Type B pancreatic cell (in vitro differentiated cells): ENCODE measurements around the gene PMEPA1. TPM values are rescaled to one million over a fixed set of nuclear protein-coding genes. Genes with fewer than 3 reads are reported as not detected.

Source experiments
- DNase-seq: peaks from one replicate; pipeline ENCODE4 v3.0.0; 2021; ENCODE audit warnings: mixed read lengths; ENCODE audit not compliant: unreplicated experiment; ENCODE audit errors: extremely low spot score
- H3K27ac Mint-ChIP-seq: 2 replicates; pipeline ENCODE4 v1.8.0; 2021; ENCODE audit warnings: mild to moderate bottlenecking, mixed read lengths
- H3K27me3 Mint-ChIP-seq: 2 replicates; pipeline ENCODE4 v1.8.0; 2021; ENCODE audit warnings: mixed read lengths
- H3K36me3 Mint-ChIP-seq: 2 replicates; pipeline ENCODE4 v1.8.0; 2021; ENCODE audit warnings: mixed read lengths
- H3K4me1 Mint-ChIP-seq: one replicate; pipeline ENCODE4 v1.8.0; 2021; ENCODE audit warnings: mixed read lengths; ENCODE audit not compliant: unreplicated experiment
- H3K4me3 Mint-ChIP-seq: 2 replicates; pipeline ENCODE4 v1.8.0; 2021; ENCODE audit warnings: mild to moderate bottlenecking, mixed read lengths
- H3K9me3 Mint-ChIP-seq: 2 replicates; pipeline ENCODE4 v1.8.0; 2021; ENCODE audit warnings: mixed read lengths
- total RNA-seq: library from RNA; stranded (reverse); gene quantifications from 2 replicates; pipeline ENCODE4 v1.2.1, GENCODE V29; 2021; ENCODE audit warnings: low replicate concordance
- TF ChIP-seq, protein P1 (sequence below): fragments of 200-600 bp; sonication (generic); conservative IDR thresholded peaks from 2 replicates; pipeline ENCODE4 v1.5.0; 2021; ENCODE audit warnings: antibody characterized with exemption, mild to moderate bottlenecking

PMEPA1 gene
- total RNA-seq, 1 donor from 2014 or later = 8.8 TPM

DNA sequence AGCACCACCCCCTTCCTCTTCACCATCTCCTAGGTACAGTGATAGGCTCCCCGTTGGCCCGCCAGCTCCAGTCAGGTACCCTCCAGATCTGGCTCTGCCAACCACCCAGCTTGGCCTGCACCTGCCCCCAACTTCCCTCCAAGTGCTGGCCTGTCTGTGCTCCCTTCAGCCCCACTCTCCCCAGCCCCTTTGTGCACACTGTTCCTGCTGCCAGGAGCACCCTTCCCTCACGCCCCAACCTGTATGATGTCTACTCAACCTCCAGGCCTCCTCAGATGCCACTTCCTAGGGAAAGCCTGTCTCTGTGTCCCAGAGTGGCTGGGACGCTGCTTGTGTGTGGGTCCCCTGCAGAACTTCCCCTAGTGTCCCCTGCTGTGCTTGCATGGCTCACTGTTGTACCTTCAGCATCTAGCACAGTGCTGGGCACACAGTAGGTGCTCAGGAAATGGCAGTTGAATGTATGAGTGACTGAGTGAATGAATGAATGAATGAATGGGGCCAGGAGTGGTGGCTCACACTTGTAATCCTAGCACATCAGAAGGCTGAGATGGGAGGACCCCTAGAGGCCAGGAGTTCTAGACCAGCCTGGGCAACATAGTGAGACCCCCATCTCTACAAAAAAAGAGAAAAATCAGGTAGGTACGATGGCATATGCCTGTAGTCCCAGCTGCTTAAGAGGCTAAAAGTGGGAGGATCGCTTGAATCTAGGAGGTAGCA, 92.6 kb downstream of the PMEPA1 start:
- Mint-ChIP-seq H3K4me3 (no peak overlapping the region), H3K27ac (peak overlapping the region; percentile 26), H3K36me3 (no peaks in the 10 kb centered on the region), H3K4me1 (peaks cover 4% of the 10 kb centered on the region), H3K27me3 (peaks cover 9% of the 10 kb centered on the region), H3K9me3 (no peaks in the 10 kb centered on the region)
- DNase-seq = peak; percentile 57
- TF ChIP-seq, protein P1, sequence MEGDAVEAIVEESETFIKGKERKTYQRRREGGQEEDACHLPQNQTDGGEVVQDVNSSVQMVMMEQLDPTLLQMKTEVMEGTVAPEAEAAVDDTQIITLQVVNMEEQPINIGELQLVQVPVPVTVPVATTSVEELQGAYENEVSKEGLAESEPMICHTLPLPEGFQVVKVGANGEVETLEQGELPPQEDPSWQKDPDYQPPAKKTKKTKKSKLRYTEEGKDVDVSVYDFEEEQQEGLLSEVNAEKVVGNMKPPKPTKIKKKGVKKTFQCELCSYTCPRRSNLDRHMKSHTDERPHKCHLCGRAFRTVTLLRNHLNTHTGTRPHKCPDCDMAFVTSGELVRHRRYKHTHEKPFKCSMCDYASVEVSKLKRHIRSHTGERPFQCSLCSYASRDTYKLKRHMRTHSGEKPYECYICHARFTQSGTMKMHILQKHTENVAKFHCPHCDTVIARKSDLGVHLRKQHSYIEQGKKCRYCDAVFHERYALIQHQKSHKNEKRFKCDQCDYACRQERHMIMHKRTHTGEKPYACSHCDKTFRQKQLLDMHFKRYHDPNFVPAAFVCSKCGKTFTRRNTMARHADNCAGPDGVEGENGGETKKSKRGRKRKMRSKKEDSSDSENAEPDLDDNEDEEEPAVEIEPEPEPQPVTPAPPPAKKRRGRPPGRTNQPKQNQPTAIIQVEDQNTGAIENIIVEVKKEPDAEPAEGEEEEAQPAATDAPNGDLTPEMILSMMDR = no peak

DNA sequence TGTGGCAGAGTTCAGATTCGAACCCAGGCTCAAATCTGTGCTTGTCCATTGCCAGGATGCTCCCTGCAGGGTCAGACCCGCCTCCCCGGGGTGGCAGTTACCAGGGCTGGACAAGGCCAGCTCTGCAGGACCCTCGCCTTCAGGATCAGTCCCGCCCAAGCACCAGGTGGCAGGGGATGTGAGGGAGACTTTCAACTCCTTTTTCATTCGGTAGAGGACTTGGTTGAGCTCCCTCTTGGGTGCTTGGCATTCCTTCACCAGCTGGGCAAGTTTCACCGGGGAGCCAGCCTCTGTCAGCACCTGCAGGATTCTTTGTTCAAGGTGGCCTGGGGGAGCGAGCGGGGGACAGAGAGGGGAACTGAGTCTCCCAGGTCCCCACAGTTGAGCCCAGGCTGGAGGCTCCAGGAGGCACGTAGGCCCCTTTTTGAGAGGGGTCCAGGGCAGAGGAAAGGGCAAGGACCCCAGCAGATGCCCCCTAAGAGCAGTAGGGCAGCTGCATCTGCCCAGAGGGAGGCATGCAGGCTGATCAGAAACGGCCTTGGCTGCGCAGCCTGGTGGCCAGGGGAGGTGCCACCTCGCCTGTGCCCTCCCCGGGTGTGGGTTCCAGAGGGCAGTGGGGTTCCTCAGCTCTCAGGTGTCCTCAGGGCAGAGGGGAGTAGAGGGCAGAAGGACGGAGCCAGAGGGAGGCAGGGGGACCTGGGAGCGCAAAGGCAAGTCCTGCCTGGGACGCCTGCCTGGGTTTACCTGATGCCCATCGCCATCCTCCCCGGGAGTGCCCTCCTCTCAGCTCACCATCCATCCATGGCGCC, 93.5 kb downstream of the PMEPA1 start:
- DNase-seq = peak; percentile 61
- no peaks in the 10 kb centered on the region for H3K9me3 Mint-ChIP-seq
- H3K27me3 Mint-ChIP-seq = peaks cover 9% of the 10 kb centered on the region
- no peak overlapping the region for H3K4me3 Mint-ChIP-seq
- TF ChIP-seq, protein P1 = no peak
- no peaks in the 10 kb centered on the region for H3K36me3 Mint-ChIP-seq
- no peak overlapping the region for H3K27ac Mint-ChIP-seq
- H3K4me1 Mint-ChIP-seq = peaks cover 4% of the 10 kb centered on the region

DNA sequence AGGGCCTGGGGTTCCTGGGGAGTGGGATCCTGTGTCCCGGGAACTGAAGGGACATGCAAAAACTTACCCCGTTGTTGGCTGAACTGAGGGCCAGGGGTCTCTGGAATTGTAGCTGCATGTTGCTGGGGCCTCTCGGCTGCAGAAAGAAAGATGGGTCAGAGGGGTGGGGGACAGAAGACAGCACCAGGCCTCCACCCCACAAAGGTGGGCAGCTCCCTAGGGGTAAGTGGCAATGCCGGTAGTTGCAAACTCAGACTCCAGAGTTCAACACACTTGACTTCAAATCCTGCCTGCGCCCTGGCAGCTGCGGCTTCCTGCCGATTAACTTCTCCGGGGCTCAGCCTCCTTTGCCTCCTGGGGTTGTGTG, 94.4 kb downstream of the PMEPA1 start:
- no peak overlapping the region for H3K4me3 Mint-ChIP-seq
- H3K36me3 Mint-ChIP-seq = no peaks in the 10 kb centered on the region
- H3K27me3 Mint-ChIP-seq = peaks cover 16% of the 10 kb centered on the region
- TF ChIP-seq, protein P1 = no peak
- no peaks in the 10 kb centered on the region for H3K4me1 Mint-ChIP-seq
- H3K27ac Mint-ChIP-seq = no peak overlapping the region
- no peak for DNase-seq
- no peaks in the 10 kb centered on the region for H3K9me3 Mint-ChIP-seq

DNA sequence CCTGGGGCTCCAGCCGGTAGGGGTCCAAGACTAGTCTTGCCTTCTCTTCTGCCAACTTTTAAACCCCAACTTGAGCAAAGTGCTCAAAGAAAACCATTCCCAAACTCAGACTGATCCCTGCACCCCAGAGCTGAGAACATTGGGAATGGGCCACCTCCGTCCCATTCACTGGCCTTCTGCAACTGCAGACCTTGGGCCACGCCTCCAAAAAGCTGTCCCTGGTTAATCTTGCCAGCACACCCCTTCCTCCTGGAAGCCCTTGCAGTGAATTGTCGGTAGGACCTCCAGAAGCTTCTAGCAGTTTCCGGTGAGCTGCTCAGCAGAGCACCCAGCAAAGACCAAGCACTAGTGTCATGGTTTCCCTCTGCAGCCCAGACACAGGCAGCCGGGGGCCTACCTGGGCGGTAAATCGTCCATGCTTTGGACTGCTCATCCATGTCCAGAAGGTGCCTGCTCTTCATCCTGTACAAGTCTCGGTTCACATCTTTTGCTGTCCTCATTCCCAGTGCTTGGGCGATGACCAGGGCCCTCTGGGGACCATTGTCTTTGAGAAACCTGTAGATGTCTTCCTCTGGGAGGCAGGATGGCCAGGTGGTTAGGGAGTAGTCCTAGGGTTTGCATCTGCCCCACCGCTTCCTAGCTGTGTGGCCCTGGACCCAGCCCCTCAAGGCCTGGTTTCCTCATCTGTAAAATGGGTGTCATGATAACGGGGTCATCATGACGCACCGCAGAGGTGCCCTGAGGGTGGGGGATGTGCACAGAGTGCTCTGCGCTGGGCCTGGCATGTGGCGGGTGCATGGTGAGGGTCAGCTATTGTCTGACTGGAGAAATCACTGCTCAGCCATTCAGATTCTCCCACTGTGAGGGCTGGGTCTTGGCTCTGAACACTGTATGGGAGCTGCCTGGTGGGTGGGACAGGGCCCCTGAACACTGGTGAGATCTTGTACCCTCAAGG, 95.0 kb downstream of the PMEPA1 start:
- no peaks in the 10 kb centered on the region for H3K36me3 Mint-ChIP-seq
- no peaks in the 10 kb centered on the region for H3K9me3 Mint-ChIP-seq
- no peak overlapping the region for H3K27ac Mint-ChIP-seq
- no peaks in the 10 kb centered on the region for H3K4me1 Mint-ChIP-seq
- peaks cover 18% of the 10 kb centered on the region for H3K27me3 Mint-ChIP-seq
- H3K4me3 Mint-ChIP-seq = no peak overlapping the region
- DNase-seq = peak; percentile 55
- TF ChIP-seq, protein P1 = no peak

DNA sequence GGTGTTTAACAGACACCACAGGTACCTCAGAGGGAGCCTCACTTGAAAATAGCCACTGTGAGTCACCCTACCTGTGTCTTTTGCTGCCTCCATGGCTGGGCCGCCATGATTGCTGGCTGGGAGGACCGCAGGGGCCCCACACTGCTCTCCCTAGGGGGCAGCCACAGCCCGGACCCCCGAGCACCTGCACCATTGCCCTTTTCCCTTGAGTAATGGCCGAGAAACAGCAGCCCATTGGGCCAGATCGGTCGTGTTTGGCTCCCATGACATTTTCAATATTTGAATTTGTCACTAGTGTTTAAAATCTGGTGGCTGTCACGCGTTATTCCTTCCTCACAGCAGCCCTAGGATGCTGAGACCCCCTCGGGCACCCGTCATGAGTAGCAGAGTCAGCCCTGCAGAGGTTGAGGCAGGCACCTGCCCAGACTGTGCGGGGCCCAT, 96.3 kb downstream of the PMEPA1 start:
- no peaks in the 10 kb centered on the region for H3K9me3 Mint-ChIP-seq
- no peaks in the 10 kb centered on the region for H3K36me3 Mint-ChIP-seq
- H3K27me3 Mint-ChIP-seq = peaks cover 23% of the 10 kb centered on the region
- no peak for DNase-seq
- H3K4me3 Mint-ChIP-seq = no peak overlapping the region
- H3K4me1 Mint-ChIP-seq = no peaks in the 10 kb centered on the region
- no peak overlapping the region for H3K27ac Mint-ChIP-seq
- TF ChIP-seq, protein P1 = no peak
